Activated T-cell treated with anti-CD3 and anti-CD28 coated beads, Interleukin-2, amount 50 U/mL, for 1 hour (primary cell): ENCODE results near the gene DEFB113.
"Not testable (repeated sequence)": the region's sequence is repeated elsewhere in the genome, so short reads cannot be mapped to it uniquely, and the experiment has no call there.

Experiments
- DNase-seq: peaks from one replicate; pipeline ENCODE4 v3.0.0-alpha.2; 2020

DEFB113 gene

DNA sequence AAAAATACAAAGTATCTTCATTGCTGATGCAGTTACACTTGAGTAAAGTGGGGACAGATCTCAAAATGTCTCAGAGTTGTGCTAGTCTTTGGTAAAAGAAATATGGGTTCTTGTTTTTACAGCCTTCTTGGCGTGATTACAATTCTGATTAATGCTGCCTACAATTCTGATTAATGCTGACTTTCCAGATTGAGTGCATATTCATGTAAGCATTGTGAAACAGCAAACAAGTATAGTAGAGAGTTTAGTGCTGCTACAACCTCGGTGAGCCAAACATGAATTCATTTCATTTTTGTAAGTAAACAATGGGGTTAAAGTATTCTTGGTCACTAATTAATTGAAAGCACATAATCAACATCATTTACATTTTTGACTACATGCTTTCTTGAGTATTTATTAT lies at the start of gene DEFB113:
DEFB113 (minus strand) TSS at position 21 of the 400 bp plus-strand sequence; CDS start at position 21, 0 bp downstream.
- DNase-seq, result no peak

GRCh38 chr6:50007819-50008218 lies 38.4 kb upstream of the DEFB113 start:
- no peak for DNase-seq

DNA sequence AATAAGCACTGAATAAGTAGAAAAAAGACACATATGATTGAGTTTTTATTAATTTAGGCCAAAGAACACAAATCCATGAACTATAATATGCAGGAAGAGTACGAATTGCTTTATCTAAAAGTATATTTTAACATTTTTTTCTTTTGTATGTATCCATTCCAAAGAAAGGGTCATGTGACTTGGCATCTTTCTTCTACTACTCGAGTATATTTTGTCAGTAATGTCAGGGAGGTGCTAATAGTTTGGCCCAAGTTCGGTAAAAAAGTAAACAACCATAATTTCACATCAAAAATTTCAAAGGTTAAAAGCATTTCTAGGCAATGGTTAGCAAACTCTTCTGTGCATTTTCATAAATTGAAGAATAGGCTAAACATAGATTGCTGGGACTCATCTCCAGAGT lies 33.7 kb upstream of the DEFB113 start:
- DNase-seq, result no peak

DNA sequence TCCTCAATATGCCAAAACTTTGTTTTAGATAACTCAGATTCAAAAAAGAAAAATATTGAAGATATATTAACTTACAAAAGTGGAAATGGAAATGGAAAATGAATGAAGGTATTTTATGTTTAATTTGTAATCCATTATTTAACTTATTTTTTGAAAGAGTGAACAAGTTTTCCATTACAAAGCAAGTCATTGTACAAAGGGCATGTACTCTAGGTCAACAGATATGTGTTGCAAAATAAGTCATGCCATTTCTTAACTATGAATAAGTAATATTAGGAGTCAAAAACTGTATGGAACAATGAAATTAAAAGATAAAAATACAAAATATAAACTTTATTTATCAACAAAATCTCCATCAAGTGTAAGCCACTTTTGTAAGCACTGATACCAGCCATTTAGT lies 25.9 kb upstream of the DEFB113 start:
- no peak for DNase-seq

- DNase-seq, result no peak
Measured at GRCh38 chr6:49988900-49989299, 19.5 kb upstream of the DEFB113 start.

DNA sequence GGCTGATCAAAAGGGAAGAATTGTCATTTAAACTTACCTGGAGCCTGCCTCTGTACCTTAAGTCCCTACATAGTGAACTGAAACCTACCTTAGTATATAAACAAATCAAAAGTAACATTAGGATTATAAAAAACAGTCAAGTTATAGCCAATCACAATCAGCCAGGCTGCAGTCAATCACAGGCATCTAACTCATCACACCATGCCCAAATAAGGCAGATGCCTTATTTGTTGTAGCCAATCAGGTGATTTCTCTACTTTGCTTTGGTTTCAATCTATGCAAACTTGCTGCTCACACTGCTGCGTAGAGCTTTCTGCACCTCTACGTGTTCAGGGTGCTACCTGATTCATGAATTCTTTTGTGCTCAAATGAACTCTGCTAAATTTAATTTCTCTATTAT lies 18.3 kb upstream of the DEFB113 start:
- DNase-seq, result no peak

- no peak for DNase-seq
Measured at GRCh38 chr6:49986551-49986950, 17.1 kb upstream of the DEFB113 start.

DNA sequence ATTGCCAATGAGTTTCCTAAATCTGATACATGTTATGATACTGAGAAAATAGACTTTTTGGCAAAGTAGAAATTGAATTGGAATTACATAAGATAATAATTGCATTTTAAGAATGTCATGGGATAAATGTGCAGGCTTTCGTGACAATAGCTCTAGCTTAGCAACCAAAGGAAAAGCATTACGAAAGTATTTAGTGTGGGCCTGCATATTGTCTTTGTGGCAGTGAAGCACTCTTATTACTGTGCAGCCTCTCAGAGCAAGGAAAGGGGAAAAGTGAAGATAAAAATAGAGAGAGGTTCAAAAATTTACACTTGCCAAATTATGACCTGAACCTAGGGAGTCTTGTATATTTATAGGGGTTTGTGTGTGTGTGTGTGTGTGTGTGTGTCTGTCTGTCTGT lies 12.6 kb upstream of the DEFB113 start:
- DNase-seq, result no peak

- DNase-seq, result no peak
Measured at GRCh38 chr6:49980898-49981297, 11.5 kb upstream of the DEFB113 start.

DNA sequence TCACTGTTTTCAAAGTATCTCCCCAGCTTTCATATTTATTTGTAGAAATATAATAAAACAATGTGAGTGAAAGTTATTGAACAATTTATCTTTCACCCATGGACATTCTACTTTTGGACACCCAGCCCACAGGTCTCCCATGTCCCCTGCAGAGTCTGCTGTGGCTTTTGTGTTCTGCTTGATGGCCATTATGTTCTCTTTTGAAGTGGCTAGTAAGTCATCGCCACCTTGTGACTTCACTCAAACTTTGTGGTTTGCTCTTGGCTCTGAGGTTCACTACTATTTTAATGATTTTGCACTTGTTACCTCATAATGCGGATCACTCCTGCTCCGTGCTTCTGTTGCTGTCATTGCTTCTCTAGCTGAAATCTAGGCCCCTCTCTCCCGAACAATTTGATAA lies 10.2 kb upstream of the DEFB113 start:
- DNase-seq, result no peak

- DNase-seq, result no peak
Measured at GRCh38 chr6:49978332-49979226, 9.2 kb upstream of the DEFB113 start.

GRCh38 chr6:49966823-49967222 lies 2.6 kb downstream of the DEFB113 start:
- DNase-seq, result no peak

DNA sequence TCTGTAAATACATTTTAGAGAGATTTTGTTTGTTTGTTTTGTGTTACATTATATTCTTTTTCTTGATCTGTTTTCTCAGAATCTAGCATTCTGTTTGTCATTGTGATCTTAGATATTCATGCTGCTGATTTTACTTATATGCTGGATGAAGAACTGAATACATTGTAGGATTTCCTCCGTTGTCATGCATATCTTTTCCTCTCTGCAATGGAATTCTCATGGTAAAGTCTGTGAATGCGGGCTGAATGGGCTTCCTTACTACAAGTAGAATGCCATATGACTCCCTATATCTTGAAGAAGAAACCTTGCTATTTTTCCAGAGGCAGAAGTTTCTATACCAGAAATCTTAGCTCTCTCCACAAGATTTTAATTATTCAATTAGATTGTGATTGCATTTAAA lies 3.1 kb downstream of the DEFB113 start:
- no peak for DNase-seq

- no peak for DNase-seq
Measured at GRCh38 chr6:49964064-49964463, 5.4 kb downstream of the DEFB113 start, which contains the start of gene DEFB114. DEFB114 (minus strand) TSS chr6:49964164; CDS start chr6:49964105, 59 bp downstream.

DNA sequence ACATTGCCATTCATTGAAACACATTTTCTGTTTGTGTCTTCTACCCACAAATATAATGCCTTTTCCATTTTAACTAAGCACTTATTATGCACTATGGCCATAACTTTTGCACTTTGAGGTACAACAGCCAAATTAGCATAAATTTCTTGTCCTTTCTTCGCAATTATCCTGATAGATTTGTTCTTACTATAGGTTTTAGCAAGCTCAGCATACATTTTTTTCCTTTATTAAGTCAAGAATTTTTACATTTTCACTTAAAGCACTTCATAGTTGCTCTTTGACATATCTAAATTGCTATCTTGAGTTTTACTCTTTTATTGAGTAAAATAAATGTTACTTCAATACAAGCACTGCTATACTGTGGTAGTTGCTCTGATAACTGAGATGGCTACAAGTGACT lies 11.2 kb downstream of the DEFB113 start:
- no peak for DNase-seq

DNA sequence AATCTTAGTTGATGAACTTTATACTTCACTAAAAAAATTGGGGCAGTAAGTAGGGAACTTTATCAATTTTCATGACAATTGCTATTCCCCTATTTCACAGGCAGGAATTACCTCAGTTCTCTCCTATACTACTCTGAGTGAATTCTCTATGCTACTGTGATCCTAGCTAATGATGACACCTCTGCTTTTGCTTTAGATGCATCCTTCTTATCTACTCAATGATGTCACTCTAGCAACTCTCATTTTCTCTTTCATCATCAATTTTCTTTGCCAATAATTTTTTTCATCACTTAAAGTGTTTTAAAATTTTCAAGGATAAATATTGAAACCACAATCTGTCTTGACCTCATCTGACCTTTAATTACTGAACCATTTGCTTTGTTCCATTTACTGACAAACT lies 13.6 kb downstream of the DEFB113 start:
- DNase-seq, result no peak

DNA sequence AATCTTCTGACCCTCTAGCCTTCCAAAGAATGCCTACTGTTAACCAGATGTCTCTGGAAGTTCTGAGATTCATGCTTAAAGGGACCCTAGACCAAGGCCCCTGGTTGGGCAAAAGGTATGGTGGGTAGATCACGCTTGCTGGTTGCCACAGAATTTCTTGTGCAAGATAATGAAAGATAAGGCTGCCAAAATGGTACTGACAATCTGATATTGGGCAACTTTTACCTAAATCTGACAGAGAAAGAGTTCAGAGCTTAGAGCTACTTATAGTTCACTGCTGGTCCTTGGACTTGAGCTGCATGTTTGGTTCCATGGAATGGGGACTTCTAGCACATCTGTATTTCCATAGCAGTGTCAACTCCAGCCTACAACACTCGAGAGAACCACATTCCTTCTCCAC lies 17.5 kb downstream of the DEFB113 start:
- DNase-seq, result no peak

DNA sequence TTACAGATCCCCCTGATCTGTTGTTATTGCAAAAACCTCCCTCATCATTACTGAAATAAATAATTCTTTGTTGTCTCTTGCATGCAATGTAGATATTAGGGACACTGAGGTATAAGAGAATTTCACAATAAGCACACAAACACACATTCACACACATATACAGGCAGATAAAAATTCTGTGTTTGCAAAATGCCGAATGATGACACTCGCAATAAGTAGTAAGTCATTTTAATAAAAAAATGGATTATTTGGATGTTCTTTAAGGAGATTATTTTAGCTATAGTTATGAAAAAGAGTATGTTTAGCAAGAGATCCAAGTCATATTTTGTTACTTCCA lies 19.0 kb downstream of the DEFB113 start:
- DNase-seq, result no peak

GRCh38 chr6:49949062-49949461 lies 20.4 kb downstream of the DEFB113 start:
- DNase-seq, result no peak

DNA sequence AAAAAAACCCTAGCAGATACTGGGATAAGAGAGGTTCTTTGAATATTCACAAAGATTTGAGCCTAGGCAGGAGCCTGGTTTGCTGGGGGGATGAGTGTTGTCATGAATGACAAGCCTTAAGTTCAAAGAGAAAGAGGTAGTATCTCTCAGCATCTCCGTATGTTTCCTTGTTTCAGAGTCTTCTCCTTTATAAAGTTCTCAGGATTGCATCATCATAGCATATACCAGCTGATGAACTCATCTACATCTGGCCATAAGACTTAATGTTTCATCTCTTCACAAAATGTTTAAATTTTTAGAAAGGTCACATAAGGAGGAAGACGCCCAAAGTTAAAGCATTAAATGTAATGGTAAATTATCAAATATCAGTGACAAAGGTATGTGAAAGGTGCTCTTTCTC lies 22.6 kb downstream of the DEFB113 start:
- DNase-seq, result no peak

- DNase-seq, result not testable (repeated sequence)
Measured at GRCh38 chr6:49944068-49944467, 25.4 kb downstream of the DEFB113 start.

DNA sequence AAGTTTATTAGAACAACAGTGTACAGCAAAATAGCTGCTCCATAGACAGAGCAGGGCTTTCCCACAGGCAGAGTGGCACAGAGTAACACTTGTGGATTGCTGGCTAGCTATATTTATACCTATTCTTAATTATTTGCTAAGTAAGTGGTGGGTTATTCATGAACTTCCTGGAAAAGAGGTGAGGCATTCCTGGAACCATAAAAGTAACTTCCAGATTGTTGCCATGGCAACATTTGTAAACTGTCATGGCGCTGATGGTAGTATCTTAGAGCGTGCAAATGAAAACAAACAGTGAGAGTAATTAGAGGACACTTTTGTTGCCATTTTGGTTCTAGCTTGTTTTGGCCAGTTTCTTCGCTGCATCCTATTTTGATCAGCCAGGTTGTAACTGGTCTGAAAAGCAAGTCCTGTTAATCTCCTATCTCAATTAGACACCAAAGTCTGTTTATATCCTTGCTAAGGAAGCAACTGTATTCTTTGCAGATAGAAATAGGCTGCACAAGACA lies 29.4 kb downstream of the DEFB113 start:
- DNase-seq, result no peak

GRCh38 chr6:49937811-49938210 lies 31.6 kb downstream of the DEFB113 start:
- no peak for DNase-seq

DNA sequence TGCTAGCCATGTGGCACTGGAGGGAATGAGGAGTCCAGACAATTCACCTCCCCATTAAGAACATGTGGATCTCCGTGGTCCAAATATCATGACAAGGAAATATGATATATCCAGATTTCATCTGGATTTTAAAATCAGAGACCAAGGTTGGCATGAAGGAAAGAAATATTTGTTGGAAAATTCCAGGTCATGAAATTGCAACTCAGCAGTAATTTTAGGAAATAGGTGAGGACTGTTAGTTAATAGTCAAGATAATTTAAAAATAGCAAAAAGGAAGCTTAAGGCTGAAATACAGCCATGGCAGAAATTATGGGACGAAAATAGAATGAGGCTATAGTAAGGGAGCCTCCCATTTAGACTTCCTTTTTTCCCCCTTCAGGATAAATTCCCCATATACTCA lies 32.4 kb downstream of the DEFB113 start:
- no peak for DNase-seq

GRCh38 chr6:49935387-49935786 lies 34.0 kb downstream of the DEFB113 start:
- DNase-seq, result no peak
